GM12878 (cell line): ENCODE data around the gene CLCNKA. TPM values are rescaled to one million over a fixed set of nuclear protein-coding genes. Genes with fewer than 3 reads are reported as not detected.

Experiments used
- ATAC-seq: fragments of 200-7000 bp; cut with Tn5 transposase; 3 replicates; pipeline ENCODE4 v1.9.1; 2020; ENCODE audit warnings: mild to moderate bottlenecking, moderate library complexity
- BruUV-seq: library from RNA; stranded (reverse); fragments of 400-500 nt; replicated peaks from 2 replicates; lab custom pipeline; 2021; lab: Mats Ljungman, UMichigan
- CTCF ChIA-PET: fragments of 300-600 bp; sonication (Branson Sonifier 250); formaldehyde crosslinking; extraction: SDS; loops from one replicate; lab custom pipeline; 2021; ENCODE audit warnings: inconsistent platforms; lab: Yijun Ruan, JAX
- POLR2A ChIA-PET: fragments of 350-600 bp; formaldehyde crosslinking; extraction: SDS; loops from one replicate; lab custom pipeline; 2021; ENCODE audit warnings: inconsistent platforms; lab: Charles Lee
- RAD21 ChIA-PET: fragments of 300-600 bp; sonication (Branson Sonifier 250); formaldehyde crosslinking; loops from one replicate; lab custom pipeline; 2023; ENCODE audit warnings: antibody characterized with exemption; ENCODE audit not compliant: unreplicated experiment; lab: Charles Lee
- SMC1A ChIA-PET: fragments of 300-600 bp; sonication (Branson Sonifier 250); formaldehyde crosslinking; loops from one replicate; lab custom pipeline; 2023; ENCODE audit not compliant: unreplicated experiment, uncharacterized antibody; lab: Charles Lee
- DNase-seq: peaks from one replicate; pipeline ENCODE4 v3.0.0-alpha.2; 2011; ENCODE audit warnings: low read depth, low spot score
- FAIRE-seq: peaks from 3 replicates; lab custom pipeline; 2011; peaks lifted over from hg19 to GRCh38; lab: Jason Lieb, UNC
- H2AFZ ChIP-seq: 2 replicates; pipeline ENCODE4 v1.6.0; 2011; ENCODE audit warnings: low read depth, low read length, control low read depth; ENCODE audit not compliant: control insufficient read depth
- H3K27ac ChIP-seq: 2 replicates; pipeline ENCODE4 v1.5.1; 2011; ENCODE audit warnings: control low read depth; ENCODE audit not compliant: control insufficient read depth, insufficient read depth
- H3K27me3 ChIP-seq, 2 experiments: replicated peaks in 1 of 2; 2 replicates each; pipeline versions ENCODE4 v1.6.0 to v1.6.1; 2011; ENCODE audit warnings: low read length in 1 of 2; ENCODE audit not compliant: control insufficient read depth in 2 of 2, insufficient read depth in 2 of 2
- H3K36me3 ChIP-seq, 2 experiments: 2 replicates each; pipeline ENCODE4 v1.5.1; 2011; ENCODE audit warnings: low read length in 1 of 2; ENCODE audit not compliant: control insufficient read depth in 2 of 2, insufficient read depth in 2 of 2
- H3K4me1 ChIP-seq: 2 replicates; pipeline ENCODE4 v1.6.1; 2011; ENCODE audit warnings: mild to moderate bottlenecking, low read length, moderate library complexity, mixed read lengths; ENCODE audit not compliant: control insufficient read depth, insufficient read depth
- H3K4me2 ChIP-seq: 2 replicates; pipeline ENCODE4 v1.6.0; 2011; ENCODE audit warnings: control low read depth; ENCODE audit not compliant: control insufficient read depth, insufficient read depth
- H3K4me3 ChIP-seq: fragments of 200-600 bp; sonication (generic); 2 replicates; pipeline ENCODE4 v1.5.1; 2016
- H3K79me2 ChIP-seq: 2 replicates; pipeline ENCODE4 v1.6.0; 2011; ENCODE audit warnings: low read length; ENCODE audit not compliant: control insufficient read depth, insufficient read depth
- H3K9ac ChIP-seq: 2 replicates; pipeline ENCODE4 v1.8.0; 2011; ENCODE audit warnings: low read length, control low read depth, mixed read lengths; ENCODE audit not compliant: control insufficient read depth, insufficient read depth
- H3K9me3 ChIP-seq: replicated peaks from 3 replicates; pipeline ENCODE4 v1.5.1; 2011; ENCODE audit warnings: mild to moderate bottlenecking, low read length; ENCODE audit not compliant: control insufficient read depth, insufficient read depth
- H4K20me1 ChIP-seq: 2 replicates; pipeline ENCODE4 v1.6.0; 2011; ENCODE audit not compliant: control insufficient read depth, insufficient read depth
- CEBPB ChIP-seq, 2 experiments: fragments of 150-350 bp in 1 of 2; IDR thresholded peaks; 2 replicates each; pipeline ENCODE4 v1.6.1; 2012 to 2014; ENCODE audit warnings: low read depth in 2 of 2, low read length in 2 of 2, borderline replicate concordance in 1 of 2, inconsistent platforms in 1 of 2
- DPF2 ChIP-seq: fragments of 450-650 bp; IDR thresholded peaks from 2 replicates; pipeline ENCODE4 v1.6.1; 2017; ENCODE audit warnings: mild to moderate bottlenecking
- SKIL ChIP-seq: fragments of 450-650 bp; IDR thresholded peaks from 2 replicates; pipeline ENCODE4 v1.6.1; 2017; ENCODE audit warnings: mild to moderate bottlenecking, low read depth, inconsistent platforms; ENCODE audit not compliant: poor library complexity, severe bottlenecking
- SRF ChIP-seq, 2 experiments: IDR thresholded peaks; 2 replicates each; pipeline ENCODE4 v1.6.1; 2011; ENCODE audit warnings: low read depth in 2 of 2, low read length in 2 of 2, mild to moderate bottlenecking in 1 of 2, moderate library complexity in 1 of 2
- WGBS: methylation state at CpG from one replicate; pipeline ENCODE4 v1.1.6; 2016; ENCODE audit warnings: low lambda C conversion rate; ENCODE audit not compliant: insufficient replicate concordance, insufficient coverage; ENCODE audit errors: missing lambda C conversion rate; 5-methylcytosine and 5-hydroxymethylcytosine counted together
- in situ Hi-C: fragments of 300-500 bp; cut with MboI; formaldehyde crosslinking; loops from 9 replicates; pipeline ENCODE4 v1.14.3; 2018; ENCODE audit warnings: mixed read lengths
- intact Hi-C: fragments of 100-400 bp; cut with micrococcal nuclease; formaldehyde crosslinking; loops from one replicate; pipeline ENCODE4 v1.14.2; 2022; ENCODE audit not compliant: unreplicated experiment
- polyA plus RNA-seq, 11 experiments: library from polyadenylated mRNA; depleted of rRNA in 4 of 11; unstranded in 6 of 11; stranded (reverse) in 5 of 11; fragments of >200 nt; fragmentation: Nextera tagmentation in 4 of 11; fragmentation: Illumina TruSeq in 1 of 11; extraction: Ambion mirVana in 4 of 11; extraction: Trizol in 1 of 11; gene quantifications; 1 replicate in 1 of 11; 2 replicates in 10 of 11; pipeline versions ENCODE4 v1.2.1 to v1.2.3, GENCODE V29; 2011 to 2016; ENCODE audit warnings: inconsistent platforms in 2 of 11, missing spikeins in 2 of 11, low read depth in 1 of 11
- total RNA-seq, 4 experiments: library from RNA; depleted of rRNA in 3 of 4; stranded (reverse); fragments of >200 nt in 3 of 4; fragmentation: Illumina TruSeq in 1 of 4; extraction: Trizol in 1 of 4; gene quantifications; 2 replicates each; pipeline versions ENCODE4 v1.2.1 to v1.2.3, GENCODE V29; 2013 to 2021

The CLCNKA gene
- total and polyA plus RNA-seq, 10 of the 15 experiments (the other 5 are each of a cell fraction or from before 2014, with no cell fraction given): 0.02 to 0.15 (median 0.08) TPM; not detected in 6

- TF ChIP-seq CEBPB (IDR thresholded peaks at IDR 0.05; ENCODE audit: borderline replicate concordance in 1 of 2, low read depth in 2 of 2, low read length in 2 of 2) (no peak), SRF (IDR thresholded peaks at IDR 0.05; ENCODE audit: low read depth in 2 of 2, low read length in 2 of 2) (no peak)
These were observed 52.4 kb downstream of the CLCNKA start (continued) for GRCh38 chr1:16074217-16074616.

- SMC1A ChIA-PET: interaction anchor here (0.9 kb wide), 1 partner anchor 260 kb away, joined by 3 read pairs; no protein-coding TSS in a partner anchor
These were observed 53.6 kb downstream of the CLCNKA start for GRCh38 chr1:16075337-16076030.

More at GRCh38 chr1:16075337-16076030, 53.6 kb downstream of the CLCNKA start:
- H3K4me2 ChIP-seq: no peak overlapping the region
- FAIRE-seq: no peak
- TF ChIP-seq SKIL (no peak), DPF2 (peak; percentile 72)
- TF ChIP-seq, all 136 proteins: peak for 1
- in situ Hi-C loops (loop anchor here (5.0 kb wide), 2 partner anchors 167 to 287 kb away; no protein-coding TSS in a partner anchor), intact Hi-C loops (no loop called here)
- CTCF ChIA-PET: interaction anchor here (0.7 to 2.1 kb wide), 5 partner anchors 108 to 510 kb away, joined by 3 to 5 read pairs (median 4); no protein-coding TSS in a partner anchor
- WGBS: 37% methylated on average over 11 of the region's 11 CpGs
- POLR2A ChIA-PET: interaction anchor here (0.6 to 0.7 kb wide), 2 partner anchors 270 to 453 kb away, joined by 3 to 7 read pairs; no protein-coding TSS in a partner anchor
- no peak overlapping the region for H3K4me3 ChIP-seq
- H3K4me1 ChIP-seq: peaks cover 8% of the 10 kb centered on the region
- no peak for ATAC-seq
- H3K9ac ChIP-seq: no peak overlapping the region
- BruUV-seq: no TSS peak
- RAD21 ChIA-PET: interaction anchor here (0.7 to 1.0 kb wide), 2 partner anchors 111 to 215 kb away, joined by 4 to 5 read pairs; no protein-coding TSS in a partner anchor
- H3K27ac ChIP-seq: no peak overlapping the region
- H3K36me3 ChIP-seq: no peaks in the 10 kb centered on the region
- H3K27me3 ChIP-seq: peaks cover 1 to 3% of the 10 kb centered on the region in 2 experiments; a peak in 2 of 4 replicates
- H3K9me3 ChIP-seq: no peaks in the 10 kb centered on the region
- H2AFZ ChIP-seq: no peak overlapping the region
- H4K20me1 ChIP-seq: no peaks in the 10 kb centered on the region
- no peaks in the 10 kb centered on the region for H3K79me2 ChIP-seq
- DNase-seq: no peak
